ENCODE results near the gene NOTCH1.

DNA sequence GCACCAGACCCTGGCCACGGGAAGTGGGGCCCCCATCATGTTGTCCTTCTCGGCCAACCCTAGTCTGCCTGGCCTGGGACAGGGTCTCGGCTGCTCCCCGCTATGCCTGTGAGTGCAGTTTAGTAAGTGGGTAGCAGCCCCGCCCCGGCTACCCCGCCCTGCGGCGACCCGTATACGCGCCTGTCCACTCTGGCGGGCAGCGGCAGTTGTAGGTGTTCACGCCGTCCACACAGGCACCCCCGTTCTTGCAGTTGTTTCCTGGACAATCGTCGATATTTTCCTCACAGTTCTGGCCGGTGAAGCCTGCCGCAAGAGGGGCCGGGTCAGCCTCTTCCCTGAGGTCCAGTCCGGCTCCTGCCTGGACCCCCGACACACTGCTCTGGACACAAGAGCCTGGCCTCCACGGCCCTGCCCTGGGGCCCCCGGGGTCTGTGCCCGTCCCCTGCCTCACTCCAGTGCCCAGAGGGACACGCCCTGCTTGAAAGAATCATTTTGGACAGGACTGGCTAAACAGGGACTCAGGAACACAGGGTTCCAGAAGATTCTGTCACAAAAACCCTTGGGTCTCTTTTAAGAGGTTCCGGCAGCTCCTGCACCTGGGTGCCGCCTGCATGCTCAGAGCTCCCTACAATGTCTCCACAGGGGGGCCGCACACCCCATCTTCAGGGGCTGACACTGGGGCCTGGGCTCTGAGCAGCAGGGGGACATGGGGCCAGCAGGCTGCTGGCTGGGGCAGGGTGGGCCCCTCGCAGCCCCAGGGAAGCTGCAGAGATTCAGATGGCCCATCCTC is 26.4 kb downstream of the NOTCH1 start:
- TF ChIP-seq, protein P1, sequence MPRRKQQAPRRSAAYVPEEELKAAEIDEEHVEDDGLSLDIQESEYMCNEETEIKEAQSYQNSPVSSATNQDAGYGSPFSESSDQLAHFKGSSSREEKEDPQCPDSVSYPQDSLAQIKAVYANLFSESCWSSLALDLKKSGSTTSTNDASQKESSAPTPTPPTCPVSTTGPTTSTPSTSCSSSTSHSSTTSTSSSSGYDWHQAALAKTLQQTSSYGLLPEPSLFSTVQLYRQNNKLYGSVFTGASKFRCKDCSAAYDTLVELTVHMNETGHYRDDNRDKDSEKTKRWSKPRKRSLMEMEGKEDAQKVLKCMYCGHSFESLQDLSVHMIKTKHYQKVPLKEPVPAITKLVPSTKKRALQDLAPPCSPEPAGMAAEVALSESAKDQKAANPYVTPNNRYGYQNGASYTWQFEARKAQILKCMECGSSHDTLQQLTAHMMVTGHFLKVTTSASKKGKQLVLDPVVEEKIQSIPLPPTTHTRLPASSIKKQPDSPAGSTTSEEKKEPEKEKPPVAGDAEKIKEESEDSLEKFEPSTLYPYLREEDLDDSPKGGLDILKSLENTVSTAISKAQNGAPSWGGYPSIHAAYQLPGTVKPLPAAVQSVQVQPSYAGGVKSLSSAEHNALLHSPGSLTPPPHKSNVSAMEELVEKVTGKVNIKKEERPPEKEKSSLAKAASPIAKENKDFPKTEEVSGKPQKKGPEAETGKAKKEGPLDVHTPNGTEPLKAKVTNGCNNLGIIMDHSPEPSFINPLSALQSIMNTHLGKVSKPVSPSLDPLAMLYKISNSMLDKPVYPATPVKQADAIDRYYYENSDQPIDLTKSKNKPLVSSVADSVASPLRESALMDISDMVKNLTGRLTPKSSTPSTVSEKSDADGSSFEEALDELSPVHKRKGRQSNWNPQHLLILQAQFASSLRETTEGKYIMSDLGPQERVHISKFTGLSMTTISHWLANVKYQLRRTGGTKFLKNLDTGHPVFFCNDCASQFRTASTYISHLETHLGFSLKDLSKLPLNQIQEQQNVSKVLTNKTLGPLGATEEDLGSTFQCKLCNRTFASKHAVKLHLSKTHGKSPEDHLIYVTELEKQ (tag by site-specific recombination; IDR thresholded peaks at IDR 0.05; ENCODE audit: borderline replicate concordance), result no peak
- TF ChIP-seq ZNF433 (tag by site-specific recombination; IDR thresholded peaks at IDR 0.05; ENCODE audit: low read depth), result no peak
- no peak for TF ChIP-seq ZNF558 (tag by site-specific recombination; IDR thresholded peaks at IDR 0.05)
- TF ChIP-seq ZSCAN23 (tag by site-specific recombination; IDR thresholded peaks at IDR 0.05), result no peak
- no peak for TF ChIP-seq ZNF416 (tag by site-specific recombination; IDR thresholded peaks at IDR 0.05)
- TF ChIP-seq ZNF223 (tag by site-specific recombination; IDR thresholded peaks at IDR 0.05), result no peak
- TF ChIP-seq, protein P2, sequence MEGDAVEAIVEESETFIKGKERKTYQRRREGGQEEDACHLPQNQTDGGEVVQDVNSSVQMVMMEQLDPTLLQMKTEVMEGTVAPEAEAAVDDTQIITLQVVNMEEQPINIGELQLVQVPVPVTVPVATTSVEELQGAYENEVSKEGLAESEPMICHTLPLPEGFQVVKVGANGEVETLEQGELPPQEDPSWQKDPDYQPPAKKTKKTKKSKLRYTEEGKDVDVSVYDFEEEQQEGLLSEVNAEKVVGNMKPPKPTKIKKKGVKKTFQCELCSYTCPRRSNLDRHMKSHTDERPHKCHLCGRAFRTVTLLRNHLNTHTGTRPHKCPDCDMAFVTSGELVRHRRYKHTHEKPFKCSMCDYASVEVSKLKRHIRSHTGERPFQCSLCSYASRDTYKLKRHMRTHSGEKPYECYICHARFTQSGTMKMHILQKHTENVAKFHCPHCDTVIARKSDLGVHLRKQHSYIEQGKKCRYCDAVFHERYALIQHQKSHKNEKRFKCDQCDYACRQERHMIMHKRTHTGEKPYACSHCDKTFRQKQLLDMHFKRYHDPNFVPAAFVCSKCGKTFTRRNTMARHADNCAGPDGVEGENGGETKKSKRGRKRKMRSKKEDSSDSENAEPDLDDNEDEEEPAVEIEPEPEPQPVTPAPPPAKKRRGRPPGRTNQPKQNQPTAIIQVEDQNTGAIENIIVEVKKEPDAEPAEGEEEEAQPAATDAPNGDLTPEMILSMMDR (tag by site-specific recombination; IDR thresholded peaks at IDR 0.05), result no peak
- TF ChIP-seq ZNF138 (tag by site-specific recombination; IDR thresholded peaks at IDR 0.05; ENCODE audit: borderline replicate concordance), result no peak
- TF ChIP-seq ZEB2 (tag by site-specific recombination; IDR thresholded peaks at IDR 0.05), result no peak
